Stimulated activated CD4-positive, alpha-beta T cell treated with anti-CD3 and anti-CD28 coated beads, TNF-alpha, amount 100 ng/mL, for 24 hours (primary cell): ENCODE measurements around the gene CARMIL3.
A peak's percentile ranks its signal among the peaks of the same experiment; 100 is the strongest.

Source experiments
- DNase-seq, 3 experiments: peaks; one replicate each; pipeline ENCODE4 v3.0.0-alpha.2; 2020; ENCODE audit warnings: low read depth in 3 of 3

Gene CARMIL3

GRCh38 chr14:24075485-24076301, 23.9 kb downstream of the CARMIL3 start:
- DNase-seq = no peak

GRCh38 chr14:24076302-24076601, 24.4 kb downstream of the CARMIL3 start:
- DNase-seq = no peak

GRCh38 chr14:24077086-24077485, 25.3 kb downstream of the CARMIL3 start:
- no peak for DNase-seq

GRCh38 chr14:24078146-24078545, 26.3 kb downstream of the CARMIL3 start:
- no peak for DNase-seq

DNA sequence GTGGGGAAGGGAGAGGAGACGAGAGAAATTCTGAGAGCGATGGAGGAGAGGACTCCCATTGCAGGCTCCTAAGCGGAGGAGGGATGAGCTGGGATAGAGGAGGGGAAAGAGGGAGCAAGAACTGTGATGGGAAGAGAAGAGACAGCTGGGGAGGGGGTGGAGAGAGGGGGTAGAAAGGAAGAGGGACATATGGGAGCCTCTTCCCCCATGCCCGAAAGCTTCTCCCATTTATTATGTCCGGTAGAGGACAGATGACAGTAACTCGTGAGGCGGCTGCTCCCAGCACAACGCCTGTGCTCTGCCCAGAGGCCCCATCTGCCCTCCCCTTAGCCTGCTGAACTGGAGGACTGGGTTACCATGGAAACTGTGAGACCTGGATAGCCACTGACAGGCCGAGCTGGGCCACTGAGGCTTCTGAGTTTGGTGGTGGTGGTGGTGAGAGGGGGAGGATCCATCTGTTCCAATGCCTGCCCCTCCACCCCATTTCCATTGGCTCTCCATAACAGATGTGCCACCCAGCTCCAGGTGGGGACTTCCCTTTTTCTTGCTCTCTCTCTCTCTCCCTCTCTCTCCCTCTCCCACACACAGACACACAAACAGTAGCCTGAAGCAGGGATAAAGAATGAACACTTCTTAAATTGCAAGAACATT, 27.8 kb downstream of the CARMIL3 start:
- DNase-seq = no peak

- no peak for DNase-seq
These were observed 28.3 kb downstream of the CARMIL3 start for GRCh38 chr14:24080142-24080530.

GRCh38 chr14:24080888-24081738, 29.3 kb downstream of the CARMIL3 start:
- peak; percentile 34 to 77 (median 41) for DNase-seq

GRCh38 chr14:24081739-24082211, 30.0 kb downstream of the CARMIL3 start:
- DNase-seq = no peak

GRCh38 chr14:24082411-24083080, 30.7 kb downstream of the CARMIL3 start:
- DNase-seq = no peak

GRCh38 chr14:24083462-24083861, 31.7 kb downstream of the CARMIL3 start:
- no peak for DNase-seq

DNA sequence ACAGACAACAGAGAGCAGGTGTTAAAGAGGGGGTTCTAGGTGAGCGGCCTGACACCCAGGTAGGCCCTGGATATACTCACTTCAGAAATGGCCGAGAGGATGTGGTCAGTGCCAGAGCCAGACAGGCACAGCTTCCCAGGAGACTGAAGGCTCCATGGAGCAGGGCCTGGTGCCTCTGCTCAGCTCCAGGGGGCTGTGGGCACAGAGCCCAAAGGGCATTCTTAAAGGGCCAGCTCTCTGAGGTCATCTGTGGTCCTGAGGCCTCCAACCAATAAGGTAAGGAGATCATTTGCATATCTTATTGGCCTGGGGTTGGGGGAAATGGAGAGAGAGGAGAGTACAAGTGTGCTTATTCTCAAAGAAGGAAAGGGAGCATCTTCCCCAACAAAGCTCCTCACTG, 32.6 kb downstream of the CARMIL3 start:
- no peak for DNase-seq

DNA sequence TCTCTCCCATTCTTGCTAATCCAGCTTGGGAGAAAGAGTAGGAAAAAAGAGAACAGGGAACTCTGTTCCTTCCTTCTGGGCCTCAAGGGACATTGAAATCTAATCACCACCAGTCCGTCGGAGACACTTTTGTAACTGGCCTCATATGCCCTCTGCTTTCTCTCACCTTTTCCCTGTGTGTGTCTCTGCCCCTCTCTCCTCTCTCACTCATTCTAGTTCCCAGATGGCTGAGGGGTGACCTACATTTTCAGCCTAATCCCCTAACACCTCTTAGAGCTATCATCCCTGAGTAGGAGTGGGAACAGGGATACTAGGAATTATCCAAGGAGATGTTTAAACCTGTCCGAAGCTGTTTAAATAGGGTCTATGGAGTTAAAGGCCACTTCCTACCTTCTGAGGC, 33.4 kb downstream of the CARMIL3 start:
- DNase-seq = no peak

DNA sequence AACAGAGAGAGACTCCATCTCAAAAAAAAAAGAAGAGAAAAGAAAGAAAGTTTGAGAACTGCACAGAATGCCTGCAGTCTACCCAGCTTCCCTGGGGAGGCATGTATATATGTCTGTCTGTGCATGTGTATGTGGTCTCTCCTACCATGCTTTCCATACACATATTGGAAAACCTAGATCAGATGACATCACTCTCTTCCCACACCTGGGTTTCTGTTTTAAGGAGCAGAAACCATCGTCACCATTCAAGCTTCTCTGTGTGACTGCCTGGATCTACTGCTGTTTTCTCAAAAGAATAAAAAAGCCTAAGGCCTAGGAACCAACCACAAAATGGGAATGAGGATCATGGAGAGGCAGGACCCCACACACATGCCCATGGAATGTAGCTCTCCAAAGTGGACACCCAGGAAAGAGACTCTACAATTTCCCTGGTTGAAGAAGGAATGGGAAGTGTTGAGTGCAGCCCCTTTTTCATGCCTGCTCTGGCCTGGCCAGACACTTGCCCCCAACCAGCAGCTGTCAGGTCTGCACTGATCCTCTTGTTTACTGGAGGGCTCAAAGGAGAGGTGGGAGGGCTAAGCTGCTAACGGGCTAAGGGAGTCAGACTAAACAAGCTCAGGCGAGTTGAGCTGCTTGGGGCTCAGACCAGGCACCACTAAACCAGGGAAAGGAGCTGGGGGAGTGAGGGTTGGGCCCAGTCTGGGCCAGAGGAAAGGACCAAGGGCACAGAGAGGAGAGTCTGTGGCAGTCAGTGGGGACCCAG, 34.6 kb downstream of the CARMIL3 start:
- DNase-seq = no peak

GRCh38 chr14:24087004-24087403, 35.2 kb downstream of the CARMIL3 start:
- DNase-seq = no peak

DNA sequence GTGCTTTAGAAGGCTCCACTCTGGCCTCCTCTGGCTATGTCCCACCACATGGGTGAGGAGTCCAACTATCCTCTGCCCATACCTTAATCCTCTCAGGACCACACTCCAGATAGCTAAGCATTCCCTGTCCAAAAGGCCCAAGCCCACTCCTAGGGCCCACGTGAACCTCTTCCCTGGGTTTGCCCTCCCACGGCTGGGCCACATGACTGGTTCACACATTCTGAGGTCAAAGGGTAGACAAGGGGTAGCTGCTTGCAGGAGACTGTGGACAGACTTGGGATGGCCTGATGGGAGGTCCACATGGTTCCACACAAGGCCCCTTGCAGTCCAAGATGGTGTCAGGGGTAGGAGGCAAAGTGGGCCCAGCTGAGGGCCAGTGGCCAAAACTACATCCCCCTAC, 36.3 kb downstream of the CARMIL3 start:
- DNase-seq = no peak

DNA sequence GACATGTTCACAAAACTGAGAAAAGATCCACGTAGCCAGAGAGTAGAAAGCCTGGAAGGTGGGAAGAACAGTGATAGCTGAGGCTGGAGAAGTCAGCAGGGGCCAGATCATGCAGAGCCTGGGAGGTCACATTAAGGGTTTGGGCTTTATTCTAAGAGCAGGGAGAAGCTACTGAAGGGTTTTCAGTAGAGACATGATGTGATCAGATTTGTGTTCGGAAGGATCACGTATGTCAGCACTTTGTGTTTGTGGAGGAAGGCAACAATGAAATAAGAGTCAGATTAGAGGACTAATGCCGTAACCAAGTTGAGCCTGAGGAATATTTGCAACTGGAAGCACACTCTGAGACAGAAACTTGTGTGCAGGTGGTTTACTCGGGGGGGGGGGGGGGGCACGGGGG, 38.1 kb downstream of the CARMIL3 start:
- DNase-seq = no peak

DNA sequence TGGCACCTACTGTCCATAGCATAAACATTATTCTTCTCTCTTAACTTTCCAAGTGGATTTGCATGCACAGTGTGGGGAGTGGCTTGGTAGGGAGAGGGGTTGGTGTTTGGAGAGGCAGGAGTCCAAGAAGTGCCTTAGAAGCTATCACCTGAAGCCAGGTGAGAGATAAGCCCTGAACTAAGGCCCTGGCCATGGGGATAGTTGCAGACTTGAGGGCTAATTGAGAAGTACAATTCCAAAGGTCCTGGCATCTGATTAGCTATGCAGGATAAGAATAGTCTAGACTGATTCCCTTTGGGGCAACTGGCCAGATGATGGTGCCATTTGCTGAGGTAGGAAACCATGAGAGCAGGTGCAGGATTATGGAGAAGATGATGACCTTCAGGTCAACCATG, 40.3 kb downstream of the CARMIL3 start:
- no peak for DNase-seq

DNA sequence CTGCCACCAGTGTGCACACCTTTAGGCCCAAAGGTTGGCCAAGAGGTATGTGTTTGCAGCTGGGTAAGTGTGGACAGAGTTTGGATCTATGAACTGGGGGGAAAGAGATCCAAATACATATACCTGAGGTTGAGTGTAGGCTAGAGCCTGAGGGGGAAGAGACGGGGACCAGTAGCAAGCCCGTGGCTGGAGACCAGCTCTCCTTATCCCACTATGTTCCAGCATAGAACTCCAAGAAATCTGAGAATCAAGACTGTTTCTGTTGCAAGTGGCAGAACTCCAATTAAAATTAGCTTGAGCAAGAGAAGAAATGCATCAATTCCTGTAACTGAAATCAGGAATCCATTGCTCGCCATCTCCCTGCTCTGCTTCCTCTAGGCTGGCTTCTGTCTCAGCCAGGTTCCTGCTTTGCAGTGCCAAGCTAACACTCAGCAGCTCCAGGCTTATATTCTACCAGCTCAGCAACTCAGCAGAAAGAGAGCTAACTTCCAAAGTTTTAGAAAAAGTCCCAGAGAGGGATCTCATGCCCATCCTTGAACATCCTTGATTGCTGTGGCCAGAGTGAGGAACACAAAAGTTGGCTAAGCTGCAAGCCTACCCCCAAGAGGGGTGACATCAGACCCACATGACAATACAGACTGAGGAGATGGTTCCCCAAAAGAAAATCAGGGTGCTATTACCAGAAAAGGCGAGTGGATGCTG, 40.8 kb downstream of the CARMIL3 start:
- no peak for DNase-seq

- no peak for DNase-seq
These were observed 41.5 kb downstream of the CARMIL3 start for GRCh38 chr14:24093207-24093900.
